K562 (cell line): ENCODE measurements around the gene CPPED1. TPM values are rescaled to one million over a fixed set of nuclear protein-coding genes. Genes with fewer than 3 reads are reported as not detected.
A peak's percentile ranks its signal among the peaks of the same experiment; 100 is the strongest.

Source experiments
- ARID1B ChIP-seq: fragments of 450-650 bp; IDR thresholded peaks from 2 replicates; pipeline ENCODE4 v1.6.1; 2016; ENCODE audit warnings: antibody characterized with exemption, mild to moderate bottlenecking, inconsistent platforms
- ARID3A ChIP-seq: IDR thresholded peaks from 2 replicates; pipeline ENCODE4 v1.6.1; 2012; ENCODE audit warnings: low read depth, low read length, improper control_type of control experiment, borderline replicate concordance
- ARID3B ChIP-seq: fragments of 250-450 bp; sonication (Bioruptor Pico); IDR thresholded peaks from 2 replicates; pipeline ENCODE4 v1.4.0; 2020; ENCODE audit warnings: borderline replicate concordance
- BCOR ChIP-seq: fragments of 450-650 bp; IDR thresholded peaks from 2 replicates; pipeline ENCODE4 v1.6.1; 2016
- CBFA2T3 ChIP-seq: fragments of 450-650 bp; IDR thresholded peaks from 2 replicates; pipeline ENCODE4 v1.6.1; 2017
- CBX3 ChIP-seq, 2 experiments: IDR thresholded peaks; 1 replicate in 1 of 2; 2 replicates in 1 of 2; pipeline ENCODE4 v1.6.1; 2012; ENCODE audit warnings: inconsistent platforms in 2 of 2, low read length in 2 of 2, borderline replicate concordance in 1 of 2, control low read depth in 1 of 2
- CHD2 ChIP-seq: IDR thresholded peaks from 2 replicates; pipeline ENCODE4 v1.6.1; 2011; ENCODE audit warnings: low read depth, low read length
- JUN ChIP-seq, 2 experiments: sonication (generic) in 1 of 2; formaldehyde crosslinking in 1 of 2; IDR thresholded peaks; 2 replicates each; pipeline versions ENCODE4 v1.6.1 to v1.8.0; 2012 to 2022; ENCODE audit warnings: borderline replicate concordance in 2 of 2, mild to moderate bottlenecking in 2 of 2, improper control_type of control experiment in 1 of 2, low read depth in 1 of 2, low read length in 1 of 2, missing genetic modification reagents in 1 of 2
- KAT8 ChIP-seq: fragments of 450-650 bp; IDR thresholded peaks from 2 replicates; pipeline ENCODE4 v1.6.1; 2016; ENCODE audit warnings: low read depth, mild to moderate bottlenecking
- KDM2B ChIP-seq: fragments of 250-450 bp; sonication (Bioruptor Pico); IDR thresholded peaks from 2 replicates; pipeline ENCODE4 v1.8.0; 2021; ENCODE audit warnings: mild to moderate bottlenecking, moderate library complexity
- KLF1 ChIP-seq: fragments of 450-650 bp; IDR thresholded peaks from 2 replicates; pipeline ENCODE4 v1.6.1; 2016; ENCODE audit warnings: missing genetic modification characterization, missing compliant biosample characterization
- PML ChIP-seq: IDR thresholded peaks from 2 replicates; pipeline ENCODE4 v1.6.1; 2012; ENCODE audit warnings: low read length, inconsistent platforms
- POLR2B ChIP-seq: fragments of 450-650 bp; IDR thresholded peaks from 2 replicates; pipeline ENCODE4 v1.6.1; 2018; ENCODE audit warnings: low read depth; ENCODE audit not compliant: partially characterized antibody
- RB1 ChIP-seq: fragments of 450-650 bp; IDR thresholded peaks from 2 replicates; pipeline ENCODE4 v1.6.1; 2017; ENCODE audit warnings: low read depth, mild to moderate bottlenecking
- RFX1 ChIP-seq: fragments of 450-650 bp; IDR thresholded peaks from 2 replicates; pipeline ENCODE4 v1.6.1; 2016; ENCODE audit warnings: mild to moderate bottlenecking, moderate library complexity
- SIRT6 ChIP-seq: IDR thresholded peaks from one replicate; pipeline ENCODE4 v1.6.1; 2012; ENCODE audit warnings: low read depth, mild to moderate bottlenecking, control low read depth, inconsistent platforms, low read length, moderate library complexity
- ZEB2 ChIP-seq: fragments of 450-650 bp; IDR thresholded peaks from 2 replicates; pipeline ENCODE4 v1.6.1; 2016
- ZFP36 ChIP-seq: fragments of 150-350 bp; IDR thresholded peaks from 2 replicates; pipeline ENCODE4 v1.6.1; 2018; ENCODE audit warnings: low read length, low read depth; ENCODE audit not compliant: partially characterized antibody
- ZNF140 ChIP-seq: fragments of 250-450 bp; sonication (Bioruptor Pico); IDR thresholded peaks from 2 replicates; pipeline ENCODE4 v1.8.0; 2021; ENCODE audit warnings: moderate library complexity, mild to moderate bottlenecking, inconsistent platforms
- ZNF830 ChIP-seq: fragments of 250-450 bp; sonication (Bioruptor Pico); IDR thresholded peaks from 2 replicates; pipeline ENCODE4 v1.5.0; 2021; ENCODE audit warnings: mild to moderate bottlenecking
- polyA plus RNA-seq, 8 experiments: library from polyadenylated mRNA; depleted of rRNA in 4 of 8; stranded (reverse) in 5 of 8; unstranded in 3 of 8; fragments of >200 nt; fragmentation: Nextera tagmentation in 2 of 8; fragmentation: Illumina TruSeq in 1 of 8; extraction: Ambion mirVana in 2 of 8; extraction: Trizol in 1 of 8; gene quantifications; 2 replicates each; pipeline versions ENCODE4 v1.2.1 to v1.2.3, GENCODE V29; 2011 to 2014; ENCODE audit warnings: inconsistent platforms in 1 of 8, missing spikeins in 1 of 8
- total RNA-seq, 7 experiments: library from RNA; depleted of rRNA in 6 of 7; stranded (reverse); fragments of >200 nt in 6 of 7; fragmentation: Illumina TruSeq in 2 of 7; extraction: Trizol in 2 of 7; gene quantifications; 2 replicates each; pipeline versions ENCODE4 v1.2.1 to v1.2.3, GENCODE V29; 2011 to 2021; ENCODE audit warnings: low replicate concordance in 1 of 7
- TF ChIP-seq, protein P1 (sequence below): fragments of 250-450 bp; sonication (Bioruptor Pico); IDR thresholded peaks from 2 replicates; pipeline ENCODE4 v1.5.0; 2021
- TF ChIP-seq, protein P2 (sequence below), 2 experiments: fragments of 250-450 bp in 1 of 2; fragments of 450-650 bp in 1 of 2; sonication (Bioruptor Pico) in 1 of 2; IDR thresholded peaks; 2 replicates each; pipeline versions ENCODE4 v1.6.1 to v1.8.0; 2016 to 2021; ENCODE audit warnings: mild to moderate bottlenecking in 2 of 2, moderate library complexity in 2 of 2, missing compliant biosample characterization in 1 of 2, missing genetic modification characterization in 1 of 2
- TF ChIP-seq, protein P3 (sequence below): sonication (generic); formaldehyde crosslinking; IDR thresholded peaks from 2 replicates; pipeline ENCODE4 v1.8.0; 2022; ENCODE audit warnings: mild to moderate bottlenecking, missing genetic modification reagents

The CPPED1 gene
- total and polyA plus RNA-seq, 9 of the 15 experiments (the other 6 are each of a cell fraction or from before 2014, with no cell fraction given), result 7.5 to 25.7 (median 16.9) TPM

GRCh38 chr16:12758031-12758669 lies 45.5 kb downstream of the CPPED1 start (continued):
- no peak for TF ChIP-seq PML
- TF ChIP-seq ARID3A, result no peak
- TF ChIP-seq KDM2B (CRISPR knock-in tag), result no peak
- TF ChIP-seq SIRT6, result no peak
- no peak for TF ChIP-seq BCOR
- no peak for TF ChIP-seq POLR2B
- TF ChIP-seq, protein P1, sequence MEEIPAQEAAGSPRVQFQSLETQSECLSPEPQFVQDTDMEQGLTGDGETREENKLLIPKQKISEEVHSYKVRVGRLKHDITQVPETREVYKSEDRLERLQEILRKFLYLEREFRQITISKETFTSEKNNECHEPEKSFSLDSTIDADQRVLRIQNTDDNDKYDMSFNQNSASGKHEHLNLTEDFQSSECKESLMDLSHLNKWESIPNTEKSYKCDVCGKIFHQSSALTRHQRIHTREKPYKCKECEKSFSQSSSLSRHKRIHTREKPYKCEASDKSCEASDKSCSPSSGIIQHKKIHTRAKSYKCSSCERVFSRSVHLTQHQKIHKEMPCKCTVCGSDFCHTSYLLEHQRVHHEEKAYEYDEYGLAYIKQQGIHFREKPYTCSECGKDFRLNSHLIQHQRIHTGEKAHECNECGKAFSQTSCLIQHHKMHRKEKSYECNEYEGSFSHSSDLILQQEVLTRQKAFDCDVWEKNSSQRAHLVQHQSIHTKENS (CRISPR knock-in tag), result no peak
- TF ChIP-seq JUN (IDR thresholded peaks at IDR 0.05; ENCODE audit: borderline replicate concordance, low read depth, low read length), result peak; percentile 59
- TF ChIP-seq JUN (CRISPR knock-in tag; IDR thresholded peaks at IDR 0.05; ENCODE audit: borderline replicate concordance), result no peak; the same call in 1 of the 2 replicates
- TF ChIP-seq ARID3B, result no peak
- TF ChIP-seq CBX3 (IDR thresholded peaks at IDR 0.05; ENCODE audit: borderline replicate concordance in 1 of 2, low read length in 2 of 2), result no peak
- no peak for TF ChIP-seq KAT8
- TF ChIP-seq, protein P2, sequence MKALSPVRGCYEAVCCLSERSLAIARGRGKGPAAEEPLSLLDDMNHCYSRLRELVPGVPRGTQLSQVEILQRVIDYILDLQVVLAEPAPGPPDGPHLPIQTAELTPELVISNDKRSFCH (CRISPR knock-in tag; IDR thresholded peaks at IDR 0.05), result no peak
- TF ChIP-seq, protein P2 (tag; IDR thresholded peaks at IDR 0.05), result no peak
- peak; percentile 34 for TF ChIP-seq CBFA2T3
- TF ChIP-seq ZFP36, result no peak
- no peak for TF ChIP-seq CHD2
- TF ChIP-seq ZEB2, result peak; percentile 71
- TF ChIP-seq ARID1B, result peak; percentile 52
- TF ChIP-seq ZNF140, result no peak
- TF ChIP-seq RB1, result no peak
- TF ChIP-seq KLF1, result no peak
- no peak for TF ChIP-seq ZNF830 (CRISPR knock-in tag)
- TF ChIP-seq, protein P3, sequence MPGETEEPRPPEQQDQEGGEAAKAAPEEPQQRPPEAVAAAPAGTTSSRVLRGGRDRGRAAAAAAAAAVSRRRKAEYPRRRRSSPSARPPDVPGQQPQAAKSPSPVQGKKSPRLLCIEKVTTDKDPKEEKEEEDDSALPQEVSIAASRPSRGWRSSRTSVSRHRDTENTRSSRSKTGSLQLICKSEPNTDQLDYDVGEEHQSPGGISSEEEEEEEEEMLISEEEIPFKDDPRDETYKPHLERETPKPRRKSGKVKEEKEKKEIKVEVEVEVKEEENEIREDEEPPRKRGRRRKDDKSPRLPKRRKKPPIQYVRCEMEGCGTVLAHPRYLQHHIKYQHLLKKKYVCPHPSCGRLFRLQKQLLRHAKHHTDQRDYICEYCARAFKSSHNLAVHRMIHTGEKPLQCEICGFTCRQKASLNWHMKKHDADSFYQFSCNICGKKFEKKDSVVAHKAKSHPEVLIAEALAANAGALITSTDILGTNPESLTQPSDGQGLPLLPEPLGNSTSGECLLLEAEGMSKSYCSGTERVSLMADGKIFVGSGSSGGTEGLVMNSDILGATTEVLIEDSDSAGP (CRISPR knock-in tag), result no peak
- peak; percentile 30; the same call in 1 of the 2 replicates for TF ChIP-seq RFX1
